GM18505 (cell line): Measurements from ENCODE around the gene UBE2Q1.
A peak's percentile ranks its signal among the peaks of the same experiment; 100 is the strongest.

Source experiments
- ATAC-seq: cut with Tn5 transposase; IDR thresholded peaks from one replicate; pipeline ENCODE4 v1.9.1; 2021; ENCODE audit not compliant: unreplicated experiment
- POLR2A ChIP-seq: IDR thresholded peaks from 4 replicates; pipeline ENCODE4 v1.6.1; 2011; ENCODE audit warnings: borderline replicate concordance; ENCODE audit not compliant: insufficient read depth, insufficient read length; ENCODE audit errors: extremely low read depth

The UBE2Q1 gene

GRCh38 chr1:154572468-154573167 lies 14.2 kb upstream of the UBE2Q1 start:
- no peak for TF ChIP-seq POLR2A
- ATAC-seq: no peak

- no peak for ATAC-seq
- no peak for TF ChIP-seq POLR2A
Measured at GRCh38 chr1:154571964-154572288, 13.5 kb upstream of the UBE2Q1 start.

- no peak for ATAC-seq
Measured at GRCh38 chr1:154571244-154571963, 12.9 kb upstream of the UBE2Q1 start.

GRCh38 chr1:154568157-154568815 lies 9.8 kb upstream of the UBE2Q1 start:
- TF ChIP-seq POLR2A: no peak
- ATAC-seq: no peak

More at GRCh38 chr1:154571244-154571963, 12.9 kb upstream of the UBE2Q1 start:
- no peak for TF ChIP-seq POLR2A

GRCh38 chr1:154567386-154568156 lies 9.1 kb upstream of the UBE2Q1 start, which contains the start of gene CHRNB2:
CHRNB2 (plus strand) TSS chr1:154567778; CDS start chr1:154568045, 267 bp downstream.
- TF ChIP-seq POLR2A: no peak
- no peak for ATAC-seq

- no peak for ATAC-seq
- TF ChIP-seq POLR2A: no peak
Measured at GRCh38 chr1:154565876-154566275, 7.4 kb upstream of the UBE2Q1 start.

- peak; percentile 26 for ATAC-seq
- TF ChIP-seq POLR2A: no peak
Measured at GRCh38 chr1:154559466-154560044, 1.1 kb upstream of the UBE2Q1 start.

GRCh38 chr1:154558720-154559465 lies 431 bp upstream of the UBE2Q1 start:
- peak; percentile 86 for ATAC-seq
- TF ChIP-seq POLR2A: peak; percentile 77

GRCh38 chr1:154557248-154557938 lies 1.1 kb downstream of the UBE2Q1 start:
- TF ChIP-seq POLR2A: no peak
- ATAC-seq: no peak

- no peak for ATAC-seq
Measured at GRCh38 chr1:154556422-154556821, 2.0 kb downstream of the UBE2Q1 start.

More at GRCh38 chr1:154556422-154556821, 2.0 kb downstream of the UBE2Q1 start:
- no peak for TF ChIP-seq POLR2A
